ENCODE measurements around the gene CA12.

CA12 gene

GRCh38 chr15:63312286-63312685 lies 69.4 kb downstream of the CA12 start:
- DNase-seq = no peak
- Mint-ChIP-seq H3K36me3 (ENCODE audit: low read depth) (peaks cover 7% of the 10 kb centered on the region), H3K9me3 (peaks cover 8% of the 10 kb centered on the region), H3K4me1 (peaks cover 29% of the 10 kb centered on the region), H3K4me3 (no peak overlapping the region), H3K27ac (no peak overlapping the region), H3K27me3 (ENCODE audit: low read depth, poor library complexity) (no peaks in the 10 kb centered on the region)
- no peak for TF ChIP-seq CTCF (IDR thresholded peaks at IDR 0.05)

GRCh38 chr15:63310646-63311045 lies 71.0 kb downstream of the CA12 start:
- Mint-ChIP-seq H3K4me1 (peaks cover 38% of the 10 kb centered on the region), H3K4me3 (no peak overlapping the region), H3K27me3 (ENCODE audit: low read depth, poor library complexity) (no peaks in the 10 kb centered on the region), H3K9me3 (peaks cover 8% of the 10 kb centered on the region), H3K36me3 (ENCODE audit: low read depth) (peaks cover 7% of the 10 kb centered on the region), H3K27ac (no peak overlapping the region)
- no peak for DNase-seq
- no peak for TF ChIP-seq CTCF (IDR thresholded peaks at IDR 0.05)

GRCh38 chr15:63308947-63309346 lies 72.7 kb downstream of the CA12 start:
- DNase-seq = no peak
- H3K4me1 Mint-ChIP-seq = peaks cover 41% of the 10 kb centered on the region
- H3K36me3 Mint-ChIP-seq (ENCODE audit: low read depth) = peaks cover 7% of the 10 kb centered on the region
- peaks cover 8% of the 10 kb centered on the region for H3K9me3 Mint-ChIP-seq
- H3K27me3 Mint-ChIP-seq (ENCODE audit: low read depth, poor library complexity) = no peaks in the 10 kb centered on the region
- no peak overlapping the region for H3K27ac Mint-ChIP-seq
- TF ChIP-seq CTCF (IDR thresholded peaks at IDR 0.05) = no peak
- no peak overlapping the region for H3K4me3 Mint-ChIP-seq

- Mint-ChIP-seq H3K4me3 (no peak overlapping the region), H3K27me3 (ENCODE audit: low read depth, poor library complexity) (peaks cover 3% of the 10 kb centered on the region), H3K4me1 (peaks cover 46% of the 10 kb centered on the region), H3K27ac (no peak overlapping the region), H3K9me3 (peaks cover 8% of the 10 kb centered on the region), H3K36me3 (ENCODE audit: low read depth) (peaks cover 10% of the 10 kb centered on the region)
- DNase-seq = no peak
- no peak for TF ChIP-seq CTCF (IDR thresholded peaks at IDR 0.05)
These were observed 73.2 kb downstream of the CA12 start for GRCh38 chr15:63308491-63308890.

- Mint-ChIP-seq H3K4me3 (no peak overlapping the region), H3K4me1 (peaks cover 45% of the 10 kb centered on the region), H3K27ac (peak overlapping the region; percentile 22), H3K27me3 (ENCODE audit: low read depth, poor library complexity) (peaks cover 7% of the 10 kb centered on the region), H3K9me3 (peaks cover 5% of the 10 kb centered on the region), H3K36me3 (ENCODE audit: low read depth) (peaks cover 19% of the 10 kb centered on the region)
- no peak for DNase-seq
- no peak for TF ChIP-seq CTCF (IDR thresholded peaks at IDR 0.05)
These were observed 75.1 kb downstream of the CA12 start for GRCh38 chr15:63306492-63307073.

GRCh38 chr15:63305260-63305659 lies 76.4 kb downstream of the CA12 start:
- H3K4me3 Mint-ChIP-seq = no peak overlapping the region
- peaks cover 15% of the 10 kb centered on the region for H3K36me3 Mint-ChIP-seq (ENCODE audit: low read depth)
- peaks cover 7% of the 10 kb centered on the region for H3K27me3 Mint-ChIP-seq (ENCODE audit: low read depth, poor library complexity)
- H3K27ac Mint-ChIP-seq = no peak overlapping the region
- peaks cover 59% of the 10 kb centered on the region for H3K4me1 Mint-ChIP-seq
- no peak for TF ChIP-seq CTCF (IDR thresholded peaks at IDR 0.05)
- H3K9me3 Mint-ChIP-seq = peaks cover under 1% of the 10 kb centered on the region
- no peak for DNase-seq
